ENCODE data around the gene COL4A2.

Gene COL4A2

GRCh38 chr13:110425444-110425780 is 118.3 kb downstream of the COL4A2 start:
- CTCF ChIA-PET, result no interaction called here
- no peak for DNase-seq (ENCODE audit: low read depth, low spot score)
- POLR2A ChIA-PET, result no interaction called here
- H3K4me3 ChIP-seq (ENCODE audit: low read depth, low read length), result no peak overlapping the region
- no peak for TF ChIP-seq CTCF (IDR thresholded peaks at IDR 0.05; ENCODE audit: insufficient read depth, low read length, missing control alignments)

GRCh38 chr13:110426735-110427134 is 119.7 kb downstream of the COL4A2 start:
- H3K4me3 ChIP-seq (ENCODE audit: low read depth, low read length), result no peak overlapping the region
- ChIA-PET CTCF (interaction anchor here (0.9 to 1.2 kb wide), 2 partner anchors 14 to 194 kb away, joined by 3 to 4 read pairs; no protein-coding TSS in a partner anchor), POLR2A (no interaction called here)
- no peak for TF ChIP-seq CTCF (IDR thresholded peaks at IDR 0.05; ENCODE audit: insufficient read depth, low read length, missing control alignments)
- no peak for DNase-seq (ENCODE audit: low read depth, low spot score)

- ChIA-PET CTCF (interaction anchor here (0.6 to 1.2 kb wide), 2 partner anchors 11 to 16 kb away, joined by 3 to 5 read pairs; no protein-coding TSS in a partner anchor), POLR2A (interaction anchor here (0.7 kb wide), 1 partner anchor 105 kb away, joined by 3 read pairs; no protein-coding TSS in a partner anchor)
- no peak for DNase-seq (ENCODE audit: low read depth, low spot score)
- no peak for TF ChIP-seq CTCF (IDR thresholded peaks at IDR 0.05; ENCODE audit: insufficient read depth, low read length, missing control alignments)
- no peak overlapping the region for H3K4me3 ChIP-seq (ENCODE audit: low read depth, low read length)
Observed at GRCh38 chr13:110428313-110428712, 121.2 kb downstream of the COL4A2 start.

GRCh38 chr13:110430391-110431336 is 123.6 kb downstream of the COL4A2 start:
- no peak overlapping the region for H3K4me3 ChIP-seq (ENCODE audit: low read depth, low read length)
- CTCF ChIA-PET, result interaction anchor here (0.9 to 2.7 kb wide), 4 partner anchors 10 to 207 kb away, joined by 3 to 10 read pairs (median 4); no protein-coding TSS in a partner anchor
- no peak for TF ChIP-seq CTCF (IDR thresholded peaks at IDR 0.05; ENCODE audit: insufficient read depth, low read length, missing control alignments)
- no peak for DNase-seq (ENCODE audit: low read depth, low spot score)
- POLR2A ChIA-PET, result no interaction called here

GRCh38 chr13:110431425-110432294 is 124.6 kb downstream of the COL4A2 start:
- CTCF ChIA-PET, result interaction anchor here (0.9 to 2.7 kb wide), 4 partner anchors 11 to 208 kb away, joined by 3 to 10 read pairs (median 4); no protein-coding TSS in a partner anchor
- no peak overlapping the region for H3K4me3 ChIP-seq (ENCODE audit: low read depth, low read length)
- DNase-seq (ENCODE audit: low read depth, low spot score), result no peak
- TF ChIP-seq CTCF (IDR thresholded peaks at IDR 0.05; ENCODE audit: insufficient read depth, low read length, missing control alignments), result no peak
- POLR2A ChIA-PET, result no interaction called here

All from AG04449 (cell line).